ENCODE measurements around the gene LAMC1.

DNA sequence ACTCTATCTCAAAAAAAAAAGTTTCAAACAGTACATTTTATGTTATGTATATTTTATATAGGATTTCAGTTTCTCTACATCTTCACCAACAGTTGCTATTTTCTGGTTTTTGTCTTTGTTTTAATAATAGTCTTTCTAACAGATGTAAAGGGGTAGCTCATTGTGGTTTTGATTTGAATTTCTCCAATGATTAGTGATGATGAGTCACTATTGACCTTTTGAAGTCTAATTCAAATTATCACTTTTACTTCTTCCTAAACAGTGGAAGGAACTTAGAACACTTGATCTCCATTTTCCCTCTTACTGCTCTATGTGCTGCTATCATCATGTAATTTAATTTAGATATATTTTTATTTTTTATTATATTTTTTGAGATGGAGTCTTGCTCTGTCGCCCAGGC lies 38.6 kb upstream of the LAMC1 start:
- TF ChIP-seq, protein P1, sequence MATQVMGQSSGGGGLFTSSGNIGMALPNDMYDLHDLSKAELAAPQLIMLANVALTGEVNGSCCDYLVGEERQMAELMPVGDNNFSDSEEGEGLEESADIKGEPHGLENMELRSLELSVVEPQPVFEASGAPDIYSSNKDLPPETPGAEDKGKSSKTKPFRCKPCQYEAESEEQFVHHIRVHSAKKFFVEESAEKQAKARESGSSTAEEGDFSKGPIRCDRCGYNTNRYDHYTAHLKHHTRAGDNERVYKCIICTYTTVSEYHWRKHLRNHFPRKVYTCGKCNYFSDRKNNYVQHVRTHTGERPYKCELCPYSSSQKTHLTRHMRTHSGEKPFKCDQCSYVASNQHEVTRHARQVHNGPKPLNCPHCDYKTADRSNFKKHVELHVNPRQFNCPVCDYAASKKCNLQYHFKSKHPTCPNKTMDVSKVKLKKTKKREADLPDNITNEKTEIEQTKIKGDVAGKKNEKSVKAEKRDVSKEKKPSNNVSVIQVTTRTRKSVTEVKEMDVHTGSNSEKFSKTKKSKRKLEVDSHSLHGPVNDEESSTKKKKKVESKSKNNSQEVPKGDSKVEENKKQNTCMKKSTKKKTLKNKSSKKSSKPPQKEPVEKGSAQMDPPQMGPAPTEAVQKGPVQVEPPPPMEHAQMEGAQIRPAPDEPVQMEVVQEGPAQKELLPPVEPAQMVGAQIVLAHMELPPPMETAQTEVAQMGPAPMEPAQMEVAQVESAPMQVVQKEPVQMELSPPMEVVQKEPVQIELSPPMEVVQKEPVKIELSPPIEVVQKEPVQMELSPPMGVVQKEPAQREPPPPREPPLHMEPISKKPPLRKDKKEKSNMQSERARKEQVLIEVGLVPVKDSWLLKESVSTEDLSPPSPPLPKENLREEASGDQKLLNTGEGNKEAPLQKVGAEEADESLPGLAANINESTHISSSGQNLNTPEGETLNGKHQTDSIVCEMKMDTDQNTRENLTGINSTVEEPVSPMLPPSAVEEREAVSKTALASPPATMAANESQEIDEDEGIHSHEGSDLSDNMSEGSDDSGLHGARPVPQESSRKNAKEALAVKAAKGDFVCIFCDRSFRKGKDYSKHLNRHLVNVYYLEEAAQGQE (tag by site-specific recombination; IDR thresholded peaks at IDR 0.05) = no peak
- no peak for TF ChIP-seq ZNF350 (tag by site-specific recombination; IDR thresholded peaks at IDR 0.05)

Data from HEK293 (cell line).